BE2C (cell line): ENCODE results near the gene ISM2.

ENCODE experiments used
- DNase-seq: peaks from one replicate; pipeline ENCODE4 v3.0.0-alpha.2; 2020
- H3K27me3 ChIP-seq: fragments of 250-450 bp; sonication (Bioruptor Pico); 2 replicates; pipeline ENCODE4 v1.5.1; 2020; ENCODE audit warnings: mild to moderate bottlenecking
- H3K36me3 ChIP-seq: fragments of 250-450 bp; sonication (Bioruptor Pico); 2 replicates; pipeline ENCODE4 v1.5.1; 2020; ENCODE audit warnings: mild to moderate bottlenecking
- H3K4me1 ChIP-seq: fragments of 250-450 bp; sonication (Bioruptor Pico); 2 replicates; pipeline ENCODE4 v1.5.1; 2020
- H3K4me3 ChIP-seq: 2 replicates; pipeline ENCODE4 v1.5.1; 2011; ENCODE audit warnings: low read depth, low read length
- H3K9me3 ChIP-seq: fragments of 250-450 bp; sonication (Bioruptor Pico); 2 replicates; pipeline ENCODE4 v1.5.1; 2020
- TF ChIP-seq, protein P1 (sequence below): IDR thresholded peaks from 2 replicates; pipeline ENCODE4 v1.5.1; 2012; ENCODE audit warnings: mild to moderate bottlenecking, low read depth, low read length

Gene ISM2

DNA sequence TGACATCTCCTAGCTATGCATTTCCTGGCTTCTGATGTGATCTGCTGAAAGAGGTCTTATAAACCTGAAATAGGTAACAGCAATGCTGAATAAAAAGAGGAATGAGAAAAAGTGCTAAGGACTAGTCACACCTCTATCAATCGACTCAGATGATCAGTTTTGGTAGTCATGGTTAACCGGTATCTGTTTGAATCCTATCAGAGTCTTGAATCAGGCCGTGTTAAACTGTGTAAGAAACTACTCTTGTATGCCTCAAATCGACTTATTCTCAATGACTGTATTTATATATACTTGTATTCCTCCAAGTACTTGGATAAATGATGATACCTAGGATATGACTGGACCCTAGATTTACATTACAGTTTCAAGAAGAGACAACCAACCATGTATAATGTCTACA, 10.8 kb upstream of the ISM2 start:
- H3K9me3 ChIP-seq = no peaks in the 10 kb centered on the region

DNA sequence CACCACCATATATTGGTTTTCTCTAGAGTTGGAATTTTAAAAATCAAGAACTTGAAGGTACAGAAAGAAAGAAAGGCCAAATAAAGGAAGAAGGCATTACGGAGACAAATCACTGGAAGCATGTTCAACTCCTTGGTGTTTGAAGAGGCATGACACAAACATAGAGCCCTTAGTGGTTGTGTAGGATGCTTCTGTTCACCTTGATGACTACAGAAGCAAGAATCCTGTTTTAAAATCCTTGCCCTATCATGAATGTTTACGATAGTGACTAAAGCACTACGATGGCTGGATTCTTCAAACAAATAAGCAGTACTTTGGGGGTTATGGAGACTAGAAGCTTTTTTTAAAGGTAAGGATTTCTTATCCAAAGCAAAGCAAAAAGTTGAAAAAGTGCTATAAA, 10.3 kb upstream of the ISM2 start:
- Histone ChIP-seq H3K36me3 (peaks cover 15% of the 10 kb centered on the region; the same call in 1 of the 2 replicates), H3K4me3 (no peak overlapping the region), H3K4me1 (no peaks in the 10 kb centered on the region), H3K27me3 (no peaks in the 10 kb centered on the region), H3K9me3 (no peaks in the 10 kb centered on the region)
- DNase-seq = no peak
- TF ChIP-seq, protein P1, sequence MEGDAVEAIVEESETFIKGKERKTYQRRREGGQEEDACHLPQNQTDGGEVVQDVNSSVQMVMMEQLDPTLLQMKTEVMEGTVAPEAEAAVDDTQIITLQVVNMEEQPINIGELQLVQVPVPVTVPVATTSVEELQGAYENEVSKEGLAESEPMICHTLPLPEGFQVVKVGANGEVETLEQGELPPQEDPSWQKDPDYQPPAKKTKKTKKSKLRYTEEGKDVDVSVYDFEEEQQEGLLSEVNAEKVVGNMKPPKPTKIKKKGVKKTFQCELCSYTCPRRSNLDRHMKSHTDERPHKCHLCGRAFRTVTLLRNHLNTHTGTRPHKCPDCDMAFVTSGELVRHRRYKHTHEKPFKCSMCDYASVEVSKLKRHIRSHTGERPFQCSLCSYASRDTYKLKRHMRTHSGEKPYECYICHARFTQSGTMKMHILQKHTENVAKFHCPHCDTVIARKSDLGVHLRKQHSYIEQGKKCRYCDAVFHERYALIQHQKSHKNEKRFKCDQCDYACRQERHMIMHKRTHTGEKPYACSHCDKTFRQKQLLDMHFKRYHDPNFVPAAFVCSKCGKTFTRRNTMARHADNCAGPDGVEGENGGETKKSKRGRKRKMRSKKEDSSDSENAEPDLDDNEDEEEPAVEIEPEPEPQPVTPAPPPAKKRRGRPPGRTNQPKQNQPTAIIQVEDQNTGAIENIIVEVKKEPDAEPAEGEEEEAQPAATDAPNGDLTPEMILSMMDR = no peak

More for the DNA sequence above, 10.8 kb upstream of the ISM2 start:
- no peak overlapping the region for H3K4me3 ChIP-seq
- peaks cover 15% of the 10 kb centered on the region; the same call in 1 of the 2 replicates for H3K36me3 ChIP-seq
- DNase-seq = no peak
- H3K27me3 ChIP-seq = no peaks in the 10 kb centered on the region
- TF ChIP-seq, protein P1 = no peak
- H3K4me1 ChIP-seq = no peaks in the 10 kb centered on the region

DNA sequence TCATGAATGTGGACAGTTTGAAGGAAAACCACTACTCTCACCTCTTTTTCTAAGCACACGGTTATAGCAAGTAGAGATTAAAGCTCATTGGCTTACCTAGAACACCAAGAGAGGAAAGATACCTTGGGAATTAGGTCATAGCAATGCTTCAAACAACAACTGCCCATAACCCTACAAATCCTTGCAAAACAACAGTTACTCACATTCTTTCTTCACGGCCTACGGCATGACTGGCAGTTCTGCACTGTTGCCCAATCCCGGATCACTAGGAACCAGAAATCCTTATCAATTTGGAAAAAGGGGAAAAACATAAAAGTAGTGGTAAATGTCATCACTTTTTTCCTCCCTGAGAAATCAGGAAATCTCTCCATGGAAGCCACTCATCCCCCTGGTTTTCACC, 9.6 kb upstream of the ISM2 start:
- Histone ChIP-seq H3K4me3 (no peak overlapping the region), H3K4me1 (no peaks in the 10 kb centered on the region), H3K9me3 (no peaks in the 10 kb centered on the region), H3K36me3 (peaks cover 15% of the 10 kb centered on the region; the same call in 1 of the 2 replicates), H3K27me3 (no peaks in the 10 kb centered on the region)
- no peak for DNase-seq
- TF ChIP-seq, protein P1 = no peak

DNA sequence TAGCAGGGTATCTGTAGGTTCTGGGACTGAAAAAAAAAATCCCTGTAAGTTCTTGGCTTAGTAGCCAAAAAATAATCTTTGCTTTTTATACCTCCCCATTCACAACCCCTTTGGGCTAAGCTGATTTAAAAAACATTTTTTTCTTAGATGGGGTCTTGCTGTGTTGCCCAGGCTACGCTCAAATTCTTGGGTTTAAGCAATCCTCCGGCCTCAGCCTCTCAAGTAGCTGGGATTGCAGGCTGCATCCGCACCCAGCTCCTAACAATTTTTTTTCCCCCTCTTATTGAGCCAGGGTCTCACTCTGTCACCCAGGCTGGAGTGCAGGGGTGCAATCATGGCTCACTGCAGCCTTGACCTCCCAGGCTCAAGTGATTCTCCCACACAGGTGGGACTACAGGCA, 9.1 kb upstream of the ISM2 start:
- TF ChIP-seq, protein P1 = no peak
- DNase-seq = no peak
- peaks cover 15% of the 10 kb centered on the region; the same call in 1 of the 2 replicates for H3K36me3 ChIP-seq

DNA sequence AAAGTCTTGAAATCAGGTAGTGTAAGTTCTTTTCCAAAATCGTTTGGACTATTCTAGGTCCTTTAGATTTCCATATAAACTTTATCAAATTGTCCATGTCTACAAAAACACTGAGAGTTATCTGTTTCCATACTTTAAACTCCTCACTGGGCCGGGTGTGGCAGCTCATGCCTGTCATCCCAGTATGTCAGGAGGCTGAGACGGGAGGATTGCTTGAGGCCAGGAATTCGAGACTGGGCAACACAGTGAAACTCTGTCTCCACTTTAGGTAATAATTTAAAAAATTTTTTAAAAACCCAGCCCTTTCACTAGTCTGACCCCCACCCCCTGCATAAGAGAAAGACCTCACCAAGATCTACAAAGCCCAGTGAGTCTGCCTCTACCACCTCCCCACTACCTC, 6.4 kb upstream of the ISM2 start:
- Histone ChIP-seq H3K36me3 (peaks cover 4% of the 10 kb centered on the region; the same call in 1 of the 2 replicates), H3K9me3 (no peaks in the 10 kb centered on the region), H3K4me3 (no peak overlapping the region), H3K27me3 (no peaks in the 10 kb centered on the region), H3K4me1 (no peaks in the 10 kb centered on the region)
- DNase-seq = no peak
- TF ChIP-seq, protein P1 = no peak

More for the DNA sequence above, 9.1 kb upstream of the ISM2 start:
- Histone ChIP-seq H3K27me3 (no peaks in the 10 kb centered on the region), H3K4me3 (no peak overlapping the region), H3K9me3 (no peaks in the 10 kb centered on the region), H3K4me1 (no peaks in the 10 kb centered on the region)

DNA sequence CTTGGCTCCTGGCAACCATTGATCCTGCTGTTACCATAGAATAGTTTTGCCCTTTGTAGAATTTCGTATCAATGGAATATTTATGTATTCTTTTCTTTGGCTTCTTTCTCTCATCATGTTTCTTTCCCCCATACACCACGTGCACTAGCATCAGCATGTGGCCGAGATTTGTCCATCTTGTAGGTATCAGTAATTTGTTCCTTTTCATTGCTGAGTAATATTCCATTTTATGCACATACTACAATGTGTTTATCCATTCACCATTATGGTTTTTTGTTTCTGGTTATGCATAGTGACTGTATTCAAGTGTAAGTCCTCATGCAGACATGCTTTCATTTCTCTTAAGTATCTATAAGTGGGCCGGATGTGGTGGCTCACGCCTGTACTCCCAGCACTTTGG, 4.5 kb upstream of the ISM2 start:
- Histone ChIP-seq H3K27me3 (peaks cover 18% of the 10 kb centered on the region), H3K4me1 (no peaks in the 10 kb centered on the region), H3K4me3 (no peak overlapping the region), H3K9me3 (no peaks in the 10 kb centered on the region), H3K36me3 (peaks cover 4% of the 10 kb centered on the region; the same call in 1 of the 2 replicates)
- TF ChIP-seq, protein P1 = no peak
- DNase-seq = no peak
